Tibial nerve (tissue), 4 donors: ENCODE results near the gene NAIF1. TPM values are rescaled to one million over a fixed set of nuclear protein-coding genes. Genes with fewer than 3 reads are reported as not detected.

Experiments
- DNase-seq, 2 donors: peaks; one replicate each; pipeline ENCODE4 v3.0.0-alpha.2; 2019; ENCODE audit warnings: low spot score in 2 of 2
- H3K27ac ChIP-seq, 4 donors: fragments of 200-600 bp; sonication (generic) in 3 of 4; one replicate each; pipeline ENCODE4 v1.5.1; 2017 to 2019; ENCODE audit warnings: mild to moderate bottlenecking in 1 of 4
- H3K27me3 ChIP-seq, 2 donors: fragments of 200-600 bp; sonication (generic) in 1 of 2; one replicate each; pipeline versions ENCODE4 v1.5.1 to v1.6.0; 2017 to 2019
- H3K36me3 ChIP-seq, 3 donors: fragments of 200-600 bp; sonication (generic); one replicate each; pipeline ENCODE4 v1.5.1; 2018 to 2019
- H3K4me1 ChIP-seq, 4 donors: fragments of 200-600 bp; sonication (generic) in 3 of 4; one replicate each; pipeline ENCODE4 v1.5.1; 2017 to 2019
- H3K4me3 ChIP-seq, 4 donors: fragments of 200-600 bp; sonication (generic) in 3 of 4; one replicate each; pipeline ENCODE4 v1.5.1; 2017 to 2019; ENCODE audit warnings: mild to moderate bottlenecking in 1 of 4, moderate library complexity in 1 of 4
- H3K9me3 ChIP-seq, 4 donors: fragments of 200-600 bp; sonication (generic) in 3 of 4; one replicate each; pipeline ENCODE4 v1.5.1; 2017 to 2019
- CTCF ChIP-seq, 5 experiments: fragments of 200-600 bp in 3 of 5; fragments of 450-650 bp in 2 of 5; sonication (generic) in 3 of 5; IDR thresholded peaks; one replicate each; pipeline ENCODE4 v1.5.1; 2016 to 2019; ENCODE audit warnings: antibody characterized with exemption in 5 of 5, mild to moderate bottlenecking in 3 of 5, moderate library complexity in 2 of 5
- EP300 ChIP-seq, 2 donors: sonication (generic); formaldehyde crosslinking; IDR thresholded peaks; one replicate each; pipeline ENCODE4 v1.6.1; 2017; ENCODE audit warnings: antibody characterized with exemption in 2 of 2, mild to moderate bottlenecking in 1 of 2
- POLR2A ChIP-seq, 2 donors: fragments of 450-650 bp; IDR thresholded peaks; one replicate each; pipeline ENCODE4 v1.6.1; 2017; ENCODE audit warnings: antibody characterized with exemption in 2 of 2, mild to moderate bottlenecking in 2 of 2, moderate library complexity in 2 of 2
- WGBS, 2 donors: methylation state at CpG; one replicate each; pipeline ENCODE4 v1.1.5; 2018; 5-methylcytosine and 5-hydroxymethylcytosine counted together
- total RNA-seq, 4 donors: library from RNA; depleted of rRNA; stranded (reverse); fragments of >200 nt; gene quantifications; one replicate each; pipeline ENCODE4 v1.1.0, GENCODE V29; 2016

NAIF1 gene
- total RNA-seq, 4 donors from 2014 or later: 5.4 to 11.2 (median 8.1) TPM

- no peak for DNase-seq
- H3K4me3 ChIP-seq: peak overlapping the region; percentile 31 to 97 (median 76)
- peak overlapping the region; percentile 81 to 99 (median 92) for H3K27ac ChIP-seq
- peaks cover 0 to 26% (median 0%) of the 10 kb centered on the region in 3 donors for H3K36me3 ChIP-seq
- peaks cover 0 to 69% (median 36%) of the 10 kb centered on the region in 4 donors for H3K4me1 ChIP-seq
- H3K27me3 ChIP-seq: no peaks in the 10 kb centered on the region
- 88 to 91% methylated on average over 9 to 11 of the region's 18 CpGs for WGBS, 2 donors
- no peaks in the 10 kb centered on the region for H3K9me3 ChIP-seq
- TF ChIP-seq CTCF (IDR thresholded peaks at IDR 0.05) (no peak), EP300 (IDR thresholded peaks at IDR 0.05) (no peak), POLR2A (IDR thresholded peaks at IDR 0.05) (no peak)
Measured at GRCh38 chr9:128065907-128066712, 1.0 kb downstream of the NAIF1 start.

GRCh38 chr9:128062846-128063831 lies 4.0 kb downstream of the NAIF1 start:
- WGBS, 2 donors: 89 to 91% methylated on average over 18 to 28 of the region's 28 CpGs
- Histone ChIP-seq H3K9me3 (no peaks in the 10 kb centered on the region), H3K36me3 (peaks cover 0 to 27% (median 0%) of the 10 kb centered on the region in 3 donors), H3K27ac (no peak overlapping the region), H3K27me3 (no peaks in the 10 kb centered on the region), H3K4me3 (no peak overlapping the region), H3K4me1 (peaks cover 0 to 46% (median 25%) of the 10 kb centered on the region in 4 donors)
- TF ChIP-seq EP300 (IDR thresholded peaks at IDR 0.05) (no peak), POLR2A (IDR thresholded peaks at IDR 0.05) (no peak), CTCF (IDR thresholded peaks at IDR 0.05) (no peak)
- DNase-seq: no peak

- Histone ChIP-seq H3K4me1 (peaks cover 0 to 54% (median 32%) of the 10 kb centered on the region in 4 donors), H3K36me3 (peaks cover 0 to 27% (median 0%) of the 10 kb centered on the region in 3 donors), H3K9me3 (no peaks in the 10 kb centered on the region), H3K4me3 (no peak overlapping the region), H3K27me3 (no peaks in the 10 kb centered on the region), H3K27ac (peak overlapping the region in 1 of 4 donors; percentile 52)
- no peak for DNase-seq
- no peak for TF ChIP-seq POLR2A (IDR thresholded peaks at IDR 0.05)
- TF ChIP-seq CTCF (IDR thresholded peaks at IDR 0.05): no peak
- TF ChIP-seq EP300 (IDR thresholded peaks at IDR 0.05): no peak
- WGBS, 2 donors: 63 to 64% methylated on average over 6 of the region's 6 CpGs
Measured at GRCh38 chr9:128062279-128062678, 4.8 kb downstream of the NAIF1 start.

GRCh38 chr9:128061275-128061960 lies 5.7 kb downstream of the NAIF1 start:
- no peak for DNase-seq
- 71% methylated on average over 13 of the region's 13 CpGs for WGBS, 2 donors
- H3K9me3 ChIP-seq: no peaks in the 10 kb centered on the region
- H3K36me3 ChIP-seq: peaks cover 0 to 27% (median 0%) of the 10 kb centered on the region in 3 donors
- TF ChIP-seq POLR2A (IDR thresholded peaks at IDR 0.05) (no peak), CTCF (IDR thresholded peaks at IDR 0.05) (no peak), EP300 (IDR thresholded peaks at IDR 0.05) (no peak)
- H3K4me3 ChIP-seq: no peak overlapping the region
- H3K27me3 ChIP-seq: no peaks in the 10 kb centered on the region
- H3K27ac ChIP-seq: peak overlapping the region in 2 of 4 donors; percentile 3 to 52
- H3K4me1 ChIP-seq: peaks cover 0 to 56% (median 34%) of the 10 kb centered on the region in 4 donors
